RWPE2 (cell line): Measurements from ENCODE around the gene UBE3A.

Source experiments
- ATAC-seq: fragments of 200-7000 bp; cut with Tn5 transposase; 3 replicates; pipeline ENCODE4 v1.9.1; 2021; ENCODE audit warnings: low read depth
- DNase-seq: peaks from one replicate; pipeline ENCODE4 v3.0.0-alpha.2; 2020; ENCODE audit warnings: low spot score
- H3K27ac ChIP-seq: fragments of 450-650 bp; 2 replicates; pipeline ENCODE4 v1.5.1; 2017; ENCODE audit warnings: mild to moderate bottlenecking; ENCODE audit not compliant: poor library complexity, severe bottlenecking
- H3K27me3 ChIP-seq: fragments of 250-450 bp; sonication (Bioruptor Pico); 2 replicates; pipeline ENCODE4 v1.5.1; 2021; ENCODE audit warnings: mild to moderate bottlenecking, moderate library complexity; ENCODE audit not compliant: insufficient read depth, poor library complexity, severe bottlenecking
- H3K36me3 ChIP-seq: fragments of 250-450 bp; sonication (Bioruptor Pico); 2 replicates; pipeline ENCODE4 v1.5.1; 2020; ENCODE audit warnings: low read depth, mild to moderate bottlenecking, moderate library complexity
- H3K4me1 ChIP-seq: fragments of 250-450 bp; sonication (Bioruptor Pico); 2 replicates; pipeline ENCODE4 v1.5.1; 2021; ENCODE audit warnings: mild to moderate bottlenecking, moderate library complexity; ENCODE audit not compliant: insufficient read depth, poor library complexity, severe bottlenecking
- H3K4me3 ChIP-seq: fragments of 250-450 bp; sonication (Bioruptor Pico); 2 replicates; pipeline ENCODE4 v1.5.1; 2021; ENCODE audit warnings: mild to moderate bottlenecking, moderate library complexity; ENCODE audit not compliant: severe bottlenecking
- H3K9me3 ChIP-seq: fragments of 250-450 bp; sonication (Bioruptor Pico); 2 replicates; pipeline ENCODE4 v1.5.1; 2021; ENCODE audit warnings: mild to moderate bottlenecking, moderate library complexity; ENCODE audit not compliant: severe bottlenecking
- CTCF ChIP-seq: fragments of 450-650 bp; IDR thresholded peaks from one replicate; pipeline ENCODE4 v1.5.1; 2017; ENCODE audit warnings: mild to moderate bottlenecking, moderate library complexity; ENCODE audit not compliant: poor library complexity, severe bottlenecking

Gene UBE3A

DNA sequence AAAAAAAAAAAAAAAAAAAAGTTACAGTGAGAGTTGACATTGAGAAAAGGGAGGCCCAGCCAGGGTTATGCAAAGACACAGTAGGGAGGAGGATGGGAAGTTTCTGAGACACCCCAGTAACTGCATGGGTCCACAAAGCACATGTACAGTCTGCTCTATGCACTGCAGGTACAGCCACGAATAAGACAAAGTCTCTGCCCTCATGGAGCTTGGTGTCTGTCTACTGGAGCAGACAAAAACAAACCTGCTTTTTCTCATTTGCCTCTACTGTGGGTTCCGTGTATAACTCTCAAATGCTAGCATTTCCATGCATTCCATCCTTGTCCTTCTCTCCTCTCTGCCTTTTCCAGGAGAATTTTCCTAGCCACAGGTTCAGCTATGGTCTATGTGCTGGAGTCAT is 107.4 kb downstream of the UBE3A start:
- ATAC-seq, result no peak
- no peak overlapping the region for H3K4me3 ChIP-seq
- TF ChIP-seq CTCF, result no peak
- H3K36me3 ChIP-seq, result peaks cover under 1% of the 10 kb centered on the region; the same call in 1 of the 2 replicates
- no peaks in the 10 kb centered on the region for H3K27me3 ChIP-seq
- no peak overlapping the region for H3K27ac ChIP-seq
- no peak for DNase-seq
- no peaks in the 10 kb centered on the region for H3K9me3 ChIP-seq
- no peaks in the 10 kb centered on the region for H3K4me1 ChIP-seq

- Histone ChIP-seq H3K9me3 (no peaks in the 10 kb centered on the region), H3K4me1 (no peaks in the 10 kb centered on the region), H3K27ac (no peak overlapping the region), H3K4me3 (no peak overlapping the region), H3K36me3 (no peaks in the 10 kb centered on the region), H3K27me3 (no peaks in the 10 kb centered on the region)
- TF ChIP-seq CTCF, result no peak
- no peak for ATAC-seq
- DNase-seq, result no peak
These were observed 109.1 kb downstream of the UBE3A start for GRCh38 chr15:25329696-25330095.

- no peak overlapping the region for H3K4me3 ChIP-seq
- no peaks in the 10 kb centered on the region for H3K36me3 ChIP-seq
- no peak for TF ChIP-seq CTCF
- H3K4me1 ChIP-seq, result no peaks in the 10 kb centered on the region
- DNase-seq, result no peak
- no peaks in the 10 kb centered on the region for H3K27me3 ChIP-seq
- no peaks in the 10 kb centered on the region for H3K9me3 ChIP-seq
- ATAC-seq, result no peak
- no peak overlapping the region for H3K27ac ChIP-seq
These were observed 111.1 kb downstream of the UBE3A start for GRCh38 chr15:25327686-25328085.

DNA sequence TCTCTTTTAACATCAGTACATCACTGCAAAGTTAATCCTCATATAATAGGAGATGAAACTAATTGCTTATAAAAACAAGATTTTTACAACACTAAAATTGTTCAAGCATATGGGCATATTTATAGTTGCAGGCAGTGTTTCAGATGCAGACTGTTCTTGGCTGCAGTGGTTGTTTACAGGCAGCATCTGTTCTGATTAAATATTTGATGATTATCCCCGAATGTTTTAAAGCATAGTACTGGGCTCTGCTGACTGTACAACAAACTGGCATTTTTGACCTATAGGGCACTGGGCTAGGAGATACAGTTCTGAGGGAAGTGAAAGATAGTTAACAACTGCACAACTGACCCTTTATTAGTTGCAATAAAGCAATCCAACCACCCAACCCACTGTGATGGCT is 113.6 kb downstream of the UBE3A start:
- no peak overlapping the region for H3K4me3 ChIP-seq
- no peaks in the 10 kb centered on the region for H3K27me3 ChIP-seq
- ATAC-seq, result no peak; the same call in 2 of the 3 replicates
- TF ChIP-seq CTCF, result no peak
- H3K9me3 ChIP-seq, result no peaks in the 10 kb centered on the region
- H3K27ac ChIP-seq, result no peak overlapping the region
- no peaks in the 10 kb centered on the region for H3K36me3 ChIP-seq
- H3K4me1 ChIP-seq, result no peaks in the 10 kb centered on the region
- no peak for DNase-seq

DNA sequence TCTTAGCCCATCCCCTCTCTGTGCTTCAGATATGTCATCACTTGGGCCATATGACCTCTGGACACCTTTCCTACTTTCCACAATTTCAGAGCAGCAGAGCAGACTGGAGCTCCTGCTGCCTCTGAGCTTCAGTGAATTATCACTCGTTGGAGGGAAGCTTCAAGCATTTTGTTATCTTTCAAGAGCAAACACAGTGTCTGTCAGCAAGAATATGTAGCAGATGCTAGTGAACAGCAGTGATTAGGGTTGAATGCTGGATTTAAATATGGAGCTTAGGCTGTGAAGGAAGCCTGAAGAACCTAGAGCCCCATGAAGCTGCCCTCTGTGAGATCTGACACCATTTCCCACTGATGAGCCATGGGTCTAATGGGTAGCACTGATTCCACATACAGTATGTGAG is 115.4 kb downstream of the UBE3A start:
- H3K9me3 ChIP-seq, result no peaks in the 10 kb centered on the region
- H3K27me3 ChIP-seq, result no peaks in the 10 kb centered on the region
- no peak for TF ChIP-seq CTCF
- H3K4me1 ChIP-seq, result no peaks in the 10 kb centered on the region
- DNase-seq (no peak), ATAC-seq (no peak)
- no peak overlapping the region for H3K27ac ChIP-seq
- H3K4me3 ChIP-seq, result no peak overlapping the region
- no peaks in the 10 kb centered on the region for H3K36me3 ChIP-seq
